Fibroblast of skin of left biceps (primary cell): Measurements from ENCODE around the gene RTN4R.
"Not testable (repeated sequence)": the region's sequence is repeated elsewhere in the genome, so short reads cannot be mapped to it uniquely, and the experiment has no call there.

ENCODE experiments used
- DNase-seq, 2 experiments: peaks; one replicate each; pipeline ENCODE4 v3.0.0-alpha.2; 2013; ENCODE audit warnings: low read depth in 2 of 2

The RTN4R gene

GRCh38 chr22:20271114-20271994 is 3.2 kb upstream of the RTN4R start:
- DNase-seq: no peak

GRCh38 chr22:20270190-20271113 is 2.3 kb upstream of the RTN4R start:
- DNase-seq: not testable (repeated sequence)

- not testable (repeated sequence) for DNase-seq
Observed at GRCh38 chr22:20269673-20270072, 1.6 kb upstream of the RTN4R start.

- DNase-seq: not testable (repeated sequence)
Observed at GRCh38 chr22:20269201-20269600, 1.1 kb upstream of the RTN4R start.

- no peak for DNase-seq
Observed at GRCh38 chr22:20267441-20268278, 458 bp downstream of the RTN4R start.

GRCh38 chr22:20266667-20267440 is 1.3 kb downstream of the RTN4R start:
- not testable (repeated sequence) for DNase-seq

- not testable (repeated sequence) for DNase-seq
Observed at GRCh38 chr22:20265772-20266666, 2.1 kb downstream of the RTN4R start.

- DNase-seq: no peak
Observed at GRCh38 chr22:20264614-20265452, 3.3 kb downstream of the RTN4R start.

GRCh38 chr22:20263404-20264281 is 4.5 kb downstream of the RTN4R start:
- DNase-seq: not testable (repeated sequence)

GRCh38 chr22:20262582-20263147 is 5.5 kb downstream of the RTN4R start:
- no peak for DNase-seq

GRCh38 chr22:20261848-20262581 is 6.1 kb downstream of the RTN4R start:
- DNase-seq: no peak

- no peak for DNase-seq
Observed at GRCh38 chr22:20260071-20260765, 7.9 kb downstream of the RTN4R start.

- DNase-seq: no peak
Observed at GRCh38 chr22:20259327-20259688, 8.8 kb downstream of the RTN4R start.

GRCh38 chr22:20258584-20259326 is 9.4 kb downstream of the RTN4R start:
- no peak for DNase-seq

GRCh38 chr22:20258021-20258299 is 10.2 kb downstream of the RTN4R start:
- DNase-seq: no peak
